ENCODE data around the gene FAF1.
"Not testable (repeated sequence)": the region's sequence is repeated elsewhere in the genome, so short reads cannot be mapped to it uniquely, and the experiment has no call there.

- not testable (repeated sequence) for TF ChIP-seq CTCF (IDR thresholded peaks at IDR 0.05 in 2 of 3, conservative IDR thresholded peaks at IDR 0.05 in 1 of 3; ENCODE audit: borderline replicate concordance in 1 of 3, insufficient read depth in 1 of 3, low read depth in 2 of 3, low read length in 2 of 3); EZH2phosphoT487 (IDR thresholded peaks at IDR 0.05; ENCODE audit: borderline replicate concordance); ZBTB33 (IDR thresholded peaks at IDR 0.05; ENCODE audit: extremely low read depth, insufficient replicate concordance, low read length); CEBPB (IDR thresholded peaks at IDR 0.05; ENCODE audit: low read depth); SP1 (IDR thresholded peaks at IDR 0.05; ENCODE audit: low read depth); POLR2AphosphoS5 (IDR thresholded peaks at IDR 0.05; ENCODE audit: low read depth, low read length)
Measured at GRCh38 chr1:50716455-50716854, 243.6 kb downstream of the FAF1 start.
